ENCODE data around the gene MYO1H. TPM values are rescaled to one million over a fixed set of nuclear protein-coding genes. Genes with fewer than 3 reads are reported as not detected.

The MYO1H gene
- total RNA-seq = not detected in 2 replicates

- Histone ChIP-seq H3K36me3 (ENCODE audit: control insufficient read depth, insufficient read depth, low read length) (no peaks in the 10 kb centered on the region), H3K27me3 (ENCODE audit: control insufficient read depth, insufficient read depth, low read length) (no peaks in the 10 kb centered on the region), H3K4me3 (ENCODE audit: low read depth, low read length) (no peak within 1 kb of the TSS)
- DNase-seq (ENCODE audit: low read depth) = no peak
- no peak for TF ChIP-seq CTCF (IDR thresholded peaks at IDR 0.05; ENCODE audit: insufficient read depth, low read length, poor library complexity, severe bottlenecking)
Observed at GRCh38 chr12:109347589-109347988, at the start of gene MYO1H. TSS of gene MYO1H (plus strand) at chr12:109347900. CDS start at chr12:109347961, 61 bp downstream.

DNA sequence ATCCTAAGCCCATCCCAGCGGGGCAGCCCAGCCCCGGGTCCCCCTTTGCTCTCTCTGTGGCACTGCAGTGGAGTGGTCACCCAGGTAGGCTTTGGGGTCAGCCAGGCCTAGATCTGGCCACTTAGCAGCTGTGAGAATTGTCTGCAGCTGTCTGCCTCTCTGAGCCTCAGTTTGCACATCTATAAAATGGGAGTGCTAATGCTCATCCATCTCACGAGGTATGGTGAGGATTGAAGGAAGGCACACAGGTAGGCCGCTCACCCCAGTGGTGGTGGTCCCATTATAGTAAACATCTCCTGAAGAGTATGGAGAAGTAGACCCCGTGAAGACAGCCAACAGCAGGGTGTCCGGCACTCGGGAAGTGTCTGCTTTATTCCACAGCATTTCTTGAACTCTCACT lies 47.9 kb upstream of the MYO1H start:
- no peak for TF ChIP-seq CTCF (IDR thresholded peaks at IDR 0.05; ENCODE audit: insufficient read depth, low read length, poor library complexity, severe bottlenecking)
- no peak for DNase-seq (ENCODE audit: low read depth)
- H3K36me3 ChIP-seq (ENCODE audit: control insufficient read depth, insufficient read depth, low read length) = no peaks in the 10 kb centered on the region
- no peak overlapping the region for H3K4me3 ChIP-seq (ENCODE audit: low read depth, low read length)
- peaks cover 8% of the 10 kb centered on the region for H3K27me3 ChIP-seq (ENCODE audit: control insufficient read depth, insufficient read depth, low read length)

DNA sequence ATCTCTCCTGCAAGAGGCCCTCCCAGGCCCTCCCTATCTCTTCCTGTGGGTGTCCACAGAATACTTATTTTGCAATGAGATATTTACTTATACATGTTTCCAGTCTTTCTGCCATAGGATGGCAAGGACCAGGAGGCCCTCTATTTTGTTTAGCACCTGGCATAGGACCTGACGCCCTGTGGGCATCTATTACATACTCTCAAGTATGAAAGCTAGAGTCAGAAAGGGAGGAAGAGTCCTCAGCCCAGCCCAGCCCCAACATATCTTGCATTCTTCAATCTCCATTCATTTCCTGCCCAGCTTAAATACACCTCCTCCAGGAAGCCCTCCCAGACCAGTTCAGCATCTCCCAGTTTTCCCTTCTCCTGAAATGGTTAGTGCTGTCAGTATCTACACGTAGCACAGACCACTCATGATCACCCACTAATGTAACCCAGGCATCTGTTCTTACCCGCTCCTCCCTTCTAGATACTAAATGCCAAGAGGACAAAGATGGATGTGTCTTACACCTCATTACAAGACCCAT lies 46.0 kb upstream of the MYO1H start:
- no peak overlapping the region for H3K4me3 ChIP-seq (ENCODE audit: low read depth, low read length)
- H3K36me3 ChIP-seq (ENCODE audit: control insufficient read depth, insufficient read depth, low read length) = no peaks in the 10 kb centered on the region
- H3K27me3 ChIP-seq (ENCODE audit: control insufficient read depth, insufficient read depth, low read length) = peaks cover 19% of the 10 kb centered on the region
- no peak for TF ChIP-seq CTCF (IDR thresholded peaks at IDR 0.05; ENCODE audit: insufficient read depth, low read length, poor library complexity, severe bottlenecking)
- DNase-seq (ENCODE audit: low read depth) = no peak

GRCh38 chr12:109302358-109302757 lies 45.3 kb upstream of the MYO1H start:
- peak; percentile 22 for TF ChIP-seq CTCF (IDR thresholded peaks at IDR 0.05; ENCODE audit: insufficient read depth, low read length, poor library complexity, severe bottlenecking)
- Histone ChIP-seq H3K27me3 (ENCODE audit: control insufficient read depth, insufficient read depth, low read length) (peaks cover 26% of the 10 kb centered on the region), H3K36me3 (ENCODE audit: control insufficient read depth, insufficient read depth, low read length) (no peaks in the 10 kb centered on the region), H3K4me3 (ENCODE audit: low read depth, low read length) (no peak overlapping the region)
- no peak for DNase-seq (ENCODE audit: low read depth)

DNA sequence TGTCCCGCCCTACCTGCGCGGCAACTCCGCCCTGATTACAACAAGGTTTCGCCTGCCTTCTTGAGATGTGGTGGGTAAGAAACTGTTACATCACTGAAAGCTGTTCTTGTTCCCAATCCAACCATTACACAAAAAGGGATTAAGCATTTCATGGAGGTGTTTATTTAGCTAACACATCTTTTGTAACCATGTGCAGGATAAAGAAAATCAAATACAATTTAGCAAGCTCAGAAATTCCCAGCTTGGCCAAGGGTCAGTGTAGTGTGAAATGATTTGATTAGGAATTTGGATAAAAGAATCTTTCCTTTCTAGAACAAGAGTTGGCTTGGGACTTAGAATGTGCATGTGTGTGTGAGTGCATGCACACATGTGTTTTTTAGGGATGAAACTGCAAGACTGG lies 44.9 kb upstream of the MYO1H start:
- no peak for TF ChIP-seq CTCF (IDR thresholded peaks at IDR 0.05; ENCODE audit: insufficient read depth, low read length, poor library complexity, severe bottlenecking)
- H3K36me3 ChIP-seq (ENCODE audit: control insufficient read depth, insufficient read depth, low read length) = no peaks in the 10 kb centered on the region
- DNase-seq (ENCODE audit: low read depth) = no peak
- no peak overlapping the region for H3K4me3 ChIP-seq (ENCODE audit: low read depth, low read length)
- H3K27me3 ChIP-seq (ENCODE audit: control insufficient read depth, insufficient read depth, low read length) = peaks cover 30% of the 10 kb centered on the region

DNA sequence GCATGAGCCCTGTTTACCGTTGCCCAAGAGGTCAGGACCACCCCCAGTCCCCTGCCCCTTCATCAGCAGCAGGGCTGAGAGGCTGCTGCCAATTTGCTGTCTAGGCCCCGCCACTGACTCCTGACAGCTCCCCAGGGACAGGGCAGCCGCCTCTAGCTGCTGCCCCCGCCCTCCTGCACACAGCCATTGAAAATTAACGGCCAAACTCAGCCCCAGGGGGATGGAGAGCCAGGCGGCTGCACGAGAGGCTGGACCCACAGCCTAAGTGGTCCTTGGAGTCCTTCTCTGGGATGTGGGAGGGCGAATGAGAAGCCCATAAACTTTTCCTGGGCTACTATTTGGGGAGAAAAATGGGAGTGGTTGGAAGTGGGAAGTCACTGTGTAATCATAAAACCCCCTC lies 43.2 kb upstream of the MYO1H start:
- peaks cover 45% of the 10 kb centered on the region for H3K27me3 ChIP-seq (ENCODE audit: control insufficient read depth, insufficient read depth, low read length)
- no peaks in the 10 kb centered on the region for H3K36me3 ChIP-seq (ENCODE audit: control insufficient read depth, insufficient read depth, low read length)
- no peak for DNase-seq (ENCODE audit: low read depth)
- TF ChIP-seq CTCF (IDR thresholded peaks at IDR 0.05; ENCODE audit: insufficient read depth, low read length, poor library complexity, severe bottlenecking) = no peak
- no peak overlapping the region for H3K4me3 ChIP-seq (ENCODE audit: low read depth, low read length)
